Panc1 (cell line): ENCODE results near the gene SHANK1. TPM values are rescaled to one million over a fixed set of nuclear protein-coding genes. Genes with fewer than 3 reads are reported as not detected.

ENCODE experiments used
- ATAC-seq: fragments of 200-7000 bp; cut with Tn5 transposase; 2 replicates; pipeline ENCODE4 v1.9.1; 2020; ENCODE audit warnings: mild to moderate bottlenecking, moderate library complexity
- BruUV-seq: library from RNA; stranded (reverse); fragments of 400-500 nt; replicated peaks from 2 replicates; lab custom pipeline; 2021; lab: Mats Ljungman, UMichigan
- CTCF ChIA-PET: fragments of 300-600 bp; sonication (Branson Sonifier 250); formaldehyde crosslinking; loops from one replicate; lab custom pipeline; 2022; ENCODE audit warnings: antibody characterized with exemption; lab: Charles Lee
- POLR2A ChIA-PET: fragments of 300-600 bp; sonication (Branson Sonifier 250); formaldehyde crosslinking; loops from one replicate; lab custom pipeline; 2022; ENCODE audit warnings: antibody characterized with exemption; lab: Charles Lee
- DNase-seq: peaks from one replicate; pipeline ENCODE4 v3.0.0-alpha.2; 2010; ENCODE audit warnings: low read depth, low spot score
- H3K27ac ChIP-seq: 2 replicates; pipeline ENCODE4 v1.5.1; 2011; ENCODE audit warnings: mild to moderate bottlenecking, low read length, inconsistent platforms
- H3K27me3 ChIP-seq: fragments of 200-500 bp; sonication (Bioruptor generic); 2 replicates; pipeline ENCODE4 v1.6.0; 2014; ENCODE audit warnings: low read length, inconsistent platforms; ENCODE audit not compliant: control insufficient read depth, insufficient read depth
- H3K36me3 ChIP-seq: fragments of 200-500 bp; sonication (Bioruptor generic); 2 replicates; pipeline ENCODE4 v1.5.1; 2014; ENCODE audit warnings: inconsistent platforms, mild to moderate bottlenecking, low read length, moderate library complexity; ENCODE audit not compliant: control insufficient read depth, insufficient read depth
- H3K4me1 ChIP-seq: 2 replicates; pipeline ENCODE4 v1.5.1; 2011; ENCODE audit warnings: inconsistent platforms, mild to moderate bottlenecking, low read length, moderate library complexity; ENCODE audit not compliant: control insufficient read depth, insufficient read depth
- H3K4me3 ChIP-seq, 2 experiments: 2 replicates each; pipeline ENCODE4 v1.5.1; 2011 to 2012; ENCODE audit warnings: low read depth in 2 of 2, low read length in 2 of 2, mild to moderate bottlenecking in 2 of 2, inconsistent platforms in 1 of 2, moderate library complexity in 1 of 2
- H3K9me3 ChIP-seq: fragments of 200-500 bp; sonication (Bioruptor generic); 2 replicates; pipeline ENCODE4 v1.5.1; 2014; ENCODE audit warnings: low read depth, mild to moderate bottlenecking, inconsistent platforms, low read length, moderate library complexity; ENCODE audit not compliant: control insufficient read depth, insufficient read depth
- CTCF ChIP-seq: fragments of 450-650 bp; IDR thresholded peaks from 2 replicates; pipeline ENCODE4 v1.5.1; 2017; ENCODE audit warnings: mild to moderate bottlenecking
- POLR2AphosphoS5 ChIP-seq: IDR thresholded peaks from 2 replicates; pipeline ENCODE4 v1.6.1; 2012; ENCODE audit warnings: mild to moderate bottlenecking, low read depth, low read length, moderate library complexity
- REST ChIP-seq, 2 experiments: IDR thresholded peaks; 2 replicates each; pipeline ENCODE4 v1.6.1; 2011 to 2012; ENCODE audit warnings: low read depth in 2 of 2, control low read depth in 1 of 2, low read length in 1 of 2, mild to moderate bottlenecking in 1 of 2, moderate library complexity in 1 of 2; ENCODE audit not compliant: insufficient read depth in 1 of 2
- SIN3A ChIP-seq: IDR thresholded peaks from 2 replicates; pipeline ENCODE4 v1.6.1; 2012; ENCODE audit warnings: low read depth, mild to moderate bottlenecking, low read length, moderate library complexity, borderline replicate concordance; ENCODE audit not compliant: insufficient read depth
- TCF7L2 ChIP-seq: IDR thresholded peaks from 2 replicates; pipeline ENCODE4 v1.6.1; 2011; ENCODE audit warnings: mild to moderate bottlenecking, low read depth, low read length, inconsistent platforms
- in situ Hi-C: cut with HindIII; loops from 2 replicates; pipeline ENCODE4 v1.10.0; 2016; ENCODE audit warnings: low sequenced_read_pairs, low pct_unique_long_range_greater_than_20kb
- intact Hi-C: fragments of 100-400 bp; cut with micrococcal nuclease; formaldehyde crosslinking; loops from one replicate; pipeline ENCODE4 v1.10.0; 2022; ENCODE audit not compliant: unreplicated experiment
- total RNA-seq: library from RNA; stranded (reverse); gene quantifications from one replicate; pipeline ENCODE4 v1.2.1, GENCODE V29; 2021; ENCODE audit not compliant: unreplicated experiment

The SHANK1 gene
- total RNA-seq, 1 experiment from 2014 or later, result not detected

- BruUV-seq, result no TSS peak
- intact Hi-C loops, result no loop called here
- in situ Hi-C loops, result no loop called here
Observed at GRCh38 chr19:50678323-50678722, 41.3 kb downstream of the SHANK1 start.

GRCh38 chr19:50677636-50678035, 42.0 kb downstream of the SHANK1 start:
- in situ Hi-C loops, result no loop called here
- Histone ChIP-seq H3K36me3 (no peaks in the 10 kb centered on the region), H3K4me3 (no peak overlapping the region), H3K4me1 (no peaks in the 10 kb centered on the region), H3K27me3 (no peaks in the 10 kb centered on the region; the same call in 1 of the 2 replicates), H3K27ac (no peak overlapping the region), H3K9me3 (no peaks in the 10 kb centered on the region)
- TF ChIP-seq POLR2AphosphoS5 (no peak), TCF7L2 (no peak), CTCF (no peak), SIN3A (no peak), REST (IDR thresholded peaks at IDR 0.05; ENCODE audit: insufficient read depth in 1 of 2, low read depth in 2 of 2, low read length in 1 of 2) (no peak)
- BruUV-seq, result no TSS peak
- CTCF ChIA-PET, result no interaction called here
- intact Hi-C loops, result no loop called here
- POLR2A ChIA-PET, result no interaction called here
- ATAC-seq (no peak), DNase-seq (no peak)

More at GRCh38 chr19:50678323-50678722, 41.3 kb downstream of the SHANK1 start:
- POLR2A ChIA-PET, result no interaction called here
- TF ChIP-seq POLR2AphosphoS5, result no peak
- no peak for TF ChIP-seq REST (IDR thresholded peaks at IDR 0.05; ENCODE audit: insufficient read depth in 1 of 2, low read depth in 2 of 2, low read length in 1 of 2)
- no peak for TF ChIP-seq CTCF
- TF ChIP-seq SIN3A, result no peak
- TF ChIP-seq TCF7L2, result no peak
- DNase-seq, result no peak
- no peak for ATAC-seq
- CTCF ChIA-PET, result no interaction called here
- Histone ChIP-seq H3K4me1 (no peaks in the 10 kb centered on the region), H3K9me3 (no peaks in the 10 kb centered on the region), H3K36me3 (no peaks in the 10 kb centered on the region), H3K4me3 (no peak overlapping the region), H3K27ac (no peak overlapping the region), H3K27me3 (no peaks in the 10 kb centered on the region; the same call in 1 of the 2 replicates)
